Activated naive CD8-positive, alpha-beta T cell treated with anti-CD3 and anti-CD28 coated beads, Interleukin-2, amount 50 U/mL, for 24 hours (primary cell): ENCODE data around the gene CITED1.
"Not testable (repeated sequence)": the region's sequence is repeated elsewhere in the genome, so short reads cannot be mapped to it uniquely, and the experiment has no call there.

Experiments
- ATAC-seq: fragments of 150-1000 bp; cut with Tn5 transposase; one replicate; pipeline ENCODE4 v1.10.0; 2021
- DNase-seq: peaks from one replicate; pipeline ENCODE4 v3.0.0; 2021
- H3K27ac Mint-ChIP-seq: one replicate; pipeline ENCODE4 v1.8.0; 2021; ENCODE audit warnings: mild to moderate bottlenecking, mixed read lengths
- H3K27me3 Mint-ChIP-seq: one replicate; pipeline ENCODE4 v1.8.0; 2021; ENCODE audit warnings: mixed read lengths
- H3K36me3 Mint-ChIP-seq: one replicate; pipeline ENCODE4 v1.8.0; 2021; ENCODE audit warnings: low read depth, mixed read lengths
- H3K4me1 Mint-ChIP-seq: one replicate; pipeline ENCODE4 v1.8.0; 2021; ENCODE audit warnings: mixed read lengths
- H3K4me3 Mint-ChIP-seq: one replicate; pipeline ENCODE4 v1.8.0; 2021; ENCODE audit warnings: mild to moderate bottlenecking, moderate library complexity, mixed read lengths
- H3K9me3 Mint-ChIP-seq: one replicate; pipeline ENCODE4 v1.8.0; 2021; ENCODE audit warnings: mixed read lengths

Gene CITED1, protein sequence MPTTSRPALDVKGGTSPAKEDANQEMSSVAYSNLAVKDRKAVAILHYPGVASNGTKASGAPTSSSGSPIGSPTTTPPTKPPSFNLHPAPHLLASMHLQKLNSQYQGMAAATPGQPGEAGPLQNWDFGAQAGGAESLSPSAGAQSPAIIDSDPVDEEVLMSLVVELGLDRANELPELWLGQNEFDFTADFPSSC

DNA sequence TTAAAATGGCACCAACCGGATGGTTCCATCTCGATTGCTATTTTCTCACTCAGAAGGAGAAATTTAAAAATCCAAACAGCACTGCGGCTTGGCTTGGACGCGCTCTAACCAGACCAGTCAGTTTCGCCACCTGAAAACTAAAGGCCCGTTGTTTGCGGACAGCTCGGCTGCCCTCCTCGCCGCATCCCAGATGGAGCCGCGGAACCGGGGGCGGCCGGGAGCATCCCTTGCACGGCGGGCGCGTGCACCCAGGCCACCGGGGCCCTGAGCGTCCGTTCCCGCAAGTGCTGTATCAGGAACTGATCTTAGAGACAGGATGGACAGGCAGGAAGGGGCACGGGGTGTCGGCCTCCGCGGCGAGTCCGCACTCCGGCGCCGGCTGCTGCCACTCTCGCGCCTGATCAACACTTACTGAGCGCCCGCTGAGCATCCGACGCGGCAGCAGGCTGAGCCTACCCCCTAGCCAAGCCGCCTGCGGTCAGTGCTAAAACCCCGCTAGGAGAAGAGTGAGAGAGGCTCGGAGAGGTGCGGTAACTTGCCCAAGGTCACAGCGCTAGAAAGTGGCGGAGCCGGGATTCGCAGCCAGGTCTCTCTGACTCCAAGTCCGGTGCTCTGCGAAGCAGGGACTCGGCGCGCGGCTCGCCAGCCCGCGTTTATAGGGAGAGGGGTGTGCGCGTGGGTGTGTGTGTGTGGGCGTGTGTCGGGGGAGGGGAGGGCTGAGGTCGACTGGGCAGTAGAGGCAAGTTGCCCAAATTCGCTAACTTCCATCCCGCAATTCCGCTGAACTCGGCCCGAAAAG, at the start of gene CITED1:
CITED1 (minus strand) TSS at position 629 of the 799 bp plus-strand sequence. CDS start 3,045 bp downstream, outside the sequence.
- no peak within 1 kb of the TSS for H3K27ac Mint-ChIP-seq
- H3K27me3 Mint-ChIP-seq, result peaks cover 55% of the 10 kb centered on the region
- ATAC-seq (peak; percentile 46), DNase-seq (no peak)
- H3K4me1 Mint-ChIP-seq, result peaks cover 26% of the 10 kb centered on the region
- H3K9me3 Mint-ChIP-seq, result no peaks in the 10 kb centered on the region
- no peaks in the 10 kb centered on the region for H3K36me3 Mint-ChIP-seq
- H3K4me3 Mint-ChIP-seq, result peak within 1 kb of the TSS; percentile 74

DNA sequence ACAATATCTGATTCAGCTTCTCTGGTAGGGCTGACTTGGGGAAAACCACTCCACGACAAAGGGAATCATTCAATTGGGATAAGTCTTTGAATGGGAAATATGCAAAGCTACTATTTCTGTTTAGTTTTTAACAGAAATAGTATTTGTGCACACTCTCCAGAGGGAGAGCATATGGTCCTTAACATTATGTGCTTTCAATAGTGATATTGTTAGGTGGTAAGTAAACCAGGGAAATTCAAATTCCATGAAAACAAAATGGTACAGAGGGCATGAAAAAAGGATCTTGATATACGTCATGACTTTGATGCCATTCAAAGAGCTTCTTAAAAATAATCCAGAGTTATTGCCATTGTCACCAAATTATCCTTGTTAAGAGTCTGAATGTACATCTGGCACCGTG, 47.1 kb upstream of the CITED1 start:
- no peak overlapping the region for H3K27ac Mint-ChIP-seq

DNA sequence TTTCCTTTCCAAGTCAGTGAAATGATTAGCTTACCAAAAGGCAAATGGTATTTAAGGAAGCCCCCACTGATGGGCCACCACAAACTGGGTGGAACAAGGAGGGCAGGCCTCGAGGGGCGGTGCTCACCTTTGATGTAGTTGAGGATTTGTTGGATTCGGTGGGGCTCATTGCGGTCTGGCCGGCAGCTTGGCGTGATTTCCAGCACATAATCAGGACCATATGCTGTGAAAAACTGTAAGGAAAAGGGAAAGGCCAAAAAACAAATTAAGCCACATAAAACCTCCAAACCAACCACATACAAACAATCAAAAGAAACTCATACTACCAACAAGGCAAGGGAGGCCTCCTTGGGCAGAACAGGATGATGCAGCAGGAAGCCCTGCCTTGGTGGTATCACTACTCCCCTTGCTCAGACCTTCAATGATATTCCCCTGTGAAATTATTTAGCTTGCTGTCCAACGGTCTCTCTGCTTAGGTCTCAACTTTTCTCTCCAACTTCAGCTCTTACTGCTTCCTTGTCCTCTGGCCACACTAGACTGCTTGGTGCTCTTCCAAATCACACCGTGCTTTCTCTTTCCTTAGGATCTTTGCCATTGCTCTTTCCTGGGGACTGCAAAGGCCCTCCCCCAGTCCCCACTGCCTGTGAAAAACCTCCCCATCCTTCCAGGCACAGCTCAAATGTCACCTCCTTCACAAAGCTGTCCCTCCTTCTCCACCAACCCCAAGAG, 46.1 kb upstream of the CITED1 start:
- peaks cover 2% of the 10 kb centered on the region for H3K36me3 Mint-ChIP-seq
- DNase-seq (no peak), ATAC-seq (no peak)
- no peak overlapping the region for H3K4me3 Mint-ChIP-seq
- H3K27me3 Mint-ChIP-seq, result no peaks in the 10 kb centered on the region
- H3K9me3 Mint-ChIP-seq, result no peaks in the 10 kb centered on the region
- H3K27ac Mint-ChIP-seq, result no peak overlapping the region
- peaks cover 12% of the 10 kb centered on the region for H3K4me1 Mint-ChIP-seq

More for the DNA sequence above, 47.1 kb upstream of the CITED1 start:
- no peak for ATAC-seq
- no peaks in the 10 kb centered on the region for H3K27me3 Mint-ChIP-seq
- no peaks in the 10 kb centered on the region for H3K9me3 Mint-ChIP-seq
- H3K36me3 Mint-ChIP-seq, result peaks cover 2% of the 10 kb centered on the region
- peaks cover 12% of the 10 kb centered on the region for H3K4me1 Mint-ChIP-seq
- H3K4me3 Mint-ChIP-seq, result no peak overlapping the region
- DNase-seq, result no peak

DNA sequence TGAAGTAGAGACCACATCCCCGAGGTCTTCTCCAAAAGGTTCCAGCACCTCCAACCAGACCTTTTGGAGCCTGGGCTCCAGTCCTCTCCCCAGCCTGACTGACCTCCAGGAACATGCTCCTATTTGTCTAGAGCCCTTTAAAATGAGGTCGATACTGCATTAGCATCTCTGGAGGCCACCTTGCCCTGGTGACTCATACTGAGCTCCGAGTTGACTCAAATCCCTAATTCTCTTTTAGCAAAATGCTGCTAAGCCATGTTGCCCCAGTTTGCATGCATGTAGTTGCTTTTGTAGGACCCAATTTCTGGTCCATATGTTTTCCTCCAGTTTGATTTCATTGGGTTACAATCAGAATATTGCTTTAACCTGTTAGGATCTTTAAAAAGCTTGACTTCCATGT, 43.5 kb upstream of the CITED1 start:
- no peaks in the 10 kb centered on the region for H3K27me3 Mint-ChIP-seq
- DNase-seq (peak; percentile 6), ATAC-seq (peak; percentile 65)
- peaks cover 12% of the 10 kb centered on the region for H3K4me1 Mint-ChIP-seq
- no peaks in the 10 kb centered on the region for H3K9me3 Mint-ChIP-seq
- H3K36me3 Mint-ChIP-seq, result peaks cover 5% of the 10 kb centered on the region
- no peak overlapping the region for H3K4me3 Mint-ChIP-seq
- H3K27ac Mint-ChIP-seq, result no peak overlapping the region

DNA sequence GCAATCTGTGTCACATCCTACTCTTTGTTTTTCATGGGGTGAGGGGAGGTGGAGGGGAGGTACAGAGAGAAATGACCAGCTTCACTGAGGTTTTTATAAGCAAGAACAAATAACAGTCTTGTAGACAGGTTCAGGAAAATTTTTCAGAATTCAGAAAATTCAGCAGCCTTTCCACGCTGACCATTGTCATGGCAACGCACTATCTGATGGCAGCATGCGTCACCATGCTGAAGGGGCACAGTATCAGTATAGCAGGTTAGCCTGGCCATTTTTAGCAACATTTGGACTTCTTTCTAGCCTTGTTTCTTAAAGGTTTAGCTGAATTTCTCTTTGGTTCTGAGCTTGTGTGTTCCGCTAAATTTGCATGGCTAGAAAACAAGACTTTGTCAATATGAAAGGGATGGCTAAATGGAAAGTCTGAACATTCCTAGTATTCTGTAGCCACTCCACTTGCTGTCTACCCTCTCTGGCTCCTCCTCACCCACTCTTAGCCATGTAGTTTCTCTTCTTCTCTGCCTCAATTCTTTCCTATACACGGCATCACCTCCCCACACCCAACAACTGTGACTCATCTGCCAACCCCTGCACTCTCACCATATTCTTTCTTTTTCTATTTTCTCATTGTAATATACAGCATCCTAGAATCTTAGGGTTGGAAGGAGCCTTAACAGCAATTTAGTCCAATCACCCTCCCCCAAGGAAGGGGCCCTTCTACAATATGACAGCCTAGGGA, 42.7 kb upstream of the CITED1 start:
- Mint-ChIP-seq H3K9me3 (no peaks in the 10 kb centered on the region), H3K27ac (peak overlapping the region; percentile 52), H3K36me3 (peaks cover 5% of the 10 kb centered on the region), H3K4me1 (peaks cover 12% of the 10 kb centered on the region), H3K27me3 (no peaks in the 10 kb centered on the region), H3K4me3 (no peak overlapping the region)
- ATAC-seq (peak; percentile 91), DNase-seq (peak; percentile 2)

DNA sequence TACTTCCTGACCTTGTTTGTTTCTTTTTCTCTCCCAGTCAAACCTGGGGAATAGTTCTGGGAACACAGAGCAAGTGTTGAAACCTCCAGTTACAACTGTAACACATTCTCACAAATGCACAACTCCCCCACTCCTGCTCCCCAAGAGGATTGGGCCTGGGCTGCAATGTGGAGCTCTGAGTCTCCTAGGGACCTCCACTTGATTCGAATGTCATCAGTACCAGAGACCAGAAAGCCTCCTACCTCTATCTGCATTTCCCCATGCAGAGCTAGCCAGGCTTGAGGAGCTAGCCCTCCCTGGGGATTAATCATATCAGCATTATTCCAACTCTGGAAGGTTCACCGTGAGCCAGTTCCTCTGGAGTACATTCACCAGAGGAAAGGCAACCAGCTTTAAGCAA, 41.7 kb upstream of the CITED1 start:
- Mint-ChIP-seq H3K27ac (no peak overlapping the region), H3K9me3 (no peaks in the 10 kb centered on the region), H3K4me1 (peaks cover 12% of the 10 kb centered on the region), H3K36me3 (peaks cover 5% of the 10 kb centered on the region), H3K4me3 (no peak overlapping the region), H3K27me3 (no peaks in the 10 kb centered on the region)
- ATAC-seq (no peak), DNase-seq (no peak)

DNA sequence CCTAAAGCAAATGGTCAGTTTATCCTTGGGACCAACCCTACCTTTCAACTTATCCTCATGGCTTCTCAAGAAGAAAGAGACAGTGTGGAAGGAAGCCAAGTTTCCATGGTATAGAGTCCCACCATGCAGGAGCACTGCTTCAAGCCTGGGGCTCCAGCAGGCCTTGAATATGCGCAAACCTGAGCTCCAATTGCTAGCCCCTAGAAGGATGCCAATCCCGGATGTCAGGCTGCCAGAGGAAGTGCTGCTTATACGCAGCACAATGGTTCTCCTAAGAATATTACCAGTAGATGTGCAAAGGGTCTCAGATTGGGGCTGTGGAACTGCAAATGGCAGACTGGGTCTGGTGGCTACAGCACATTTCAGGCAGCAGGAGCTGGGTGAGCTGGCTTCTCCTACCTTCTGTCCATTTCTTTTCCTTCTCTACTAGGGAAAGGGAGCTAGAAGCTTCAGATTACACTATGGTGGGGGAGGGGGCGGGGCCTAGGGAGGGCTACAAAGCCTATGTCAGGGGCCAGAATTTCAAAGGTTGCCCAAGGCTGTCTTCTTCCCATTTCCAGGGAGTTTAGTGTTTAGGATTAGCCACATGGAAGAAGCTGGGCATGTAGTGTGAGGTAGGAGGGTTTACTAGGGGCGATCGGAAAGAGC, 40.7 kb upstream of the CITED1 start:
- no peak overlapping the region for H3K27ac Mint-ChIP-seq
- ATAC-seq (no peak), DNase-seq (no peak)
- no peaks in the 10 kb centered on the region for H3K9me3 Mint-ChIP-seq
- H3K4me1 Mint-ChIP-seq, result peaks cover 12% of the 10 kb centered on the region
- no peak overlapping the region for H3K4me3 Mint-ChIP-seq
- H3K36me3 Mint-ChIP-seq, result peaks cover 5% of the 10 kb centered on the region
- H3K27me3 Mint-ChIP-seq, result no peaks in the 10 kb centered on the region

DNA sequence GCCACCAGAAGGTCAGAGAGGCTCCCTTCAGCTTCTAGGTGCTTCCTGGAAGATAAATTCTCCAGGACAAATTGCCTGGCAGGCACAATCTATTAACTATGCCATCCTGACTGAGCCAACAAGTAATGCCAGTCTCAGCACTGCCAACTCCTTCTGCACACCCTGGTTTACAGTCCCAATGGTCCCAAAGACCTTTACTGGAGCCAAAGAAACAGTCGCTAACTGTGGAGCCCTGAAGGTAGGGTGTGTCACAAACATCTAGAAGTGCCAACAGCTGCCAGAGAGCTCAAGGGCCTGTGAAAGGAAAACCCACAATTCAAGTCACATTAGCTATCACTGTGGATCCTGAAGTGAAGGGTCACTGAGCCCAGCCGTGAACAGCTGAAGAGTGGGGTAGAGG, 34.9 kb upstream of the CITED1 start:
- no peaks in the 10 kb centered on the region for H3K27me3 Mint-ChIP-seq
- DNase-seq (no peak), ATAC-seq (no peak)
- H3K27ac Mint-ChIP-seq, result no peak overlapping the region
- H3K9me3 Mint-ChIP-seq, result no peaks in the 10 kb centered on the region
- peaks cover 8% of the 10 kb centered on the region for H3K36me3 Mint-ChIP-seq
- no peaks in the 10 kb centered on the region for H3K4me1 Mint-ChIP-seq
- H3K4me3 Mint-ChIP-seq, result no peak overlapping the region

DNA sequence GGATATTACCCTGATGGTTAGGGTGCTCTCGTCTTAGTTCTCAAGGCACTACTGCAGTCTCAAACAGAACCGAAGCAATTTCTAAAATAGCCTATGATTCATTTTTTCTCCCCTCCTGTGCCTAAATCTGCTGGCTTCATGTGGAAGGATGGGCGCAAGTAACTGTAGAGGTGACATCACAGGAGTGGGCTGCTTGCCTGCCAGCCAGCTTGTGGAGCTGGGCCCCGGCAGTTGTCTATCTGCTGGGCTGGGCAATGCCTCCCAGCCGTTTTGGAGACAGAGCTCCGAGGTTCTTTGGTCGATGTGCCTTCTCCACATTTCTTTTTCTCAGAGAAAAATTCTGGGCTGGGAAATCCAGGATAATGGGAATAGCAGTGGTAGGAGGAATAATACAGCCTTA, 34.3 kb upstream of the CITED1 start:
- H3K4me3 Mint-ChIP-seq, result no peak overlapping the region
- no peaks in the 10 kb centered on the region for H3K27me3 Mint-ChIP-seq
- no peak overlapping the region for H3K27ac Mint-ChIP-seq
- no peak for DNase-seq
- H3K4me1 Mint-ChIP-seq, result no peaks in the 10 kb centered on the region
- peaks cover 8% of the 10 kb centered on the region for H3K36me3 Mint-ChIP-seq
- ATAC-seq, result no peak
- no peaks in the 10 kb centered on the region for H3K9me3 Mint-ChIP-seq

DNA sequence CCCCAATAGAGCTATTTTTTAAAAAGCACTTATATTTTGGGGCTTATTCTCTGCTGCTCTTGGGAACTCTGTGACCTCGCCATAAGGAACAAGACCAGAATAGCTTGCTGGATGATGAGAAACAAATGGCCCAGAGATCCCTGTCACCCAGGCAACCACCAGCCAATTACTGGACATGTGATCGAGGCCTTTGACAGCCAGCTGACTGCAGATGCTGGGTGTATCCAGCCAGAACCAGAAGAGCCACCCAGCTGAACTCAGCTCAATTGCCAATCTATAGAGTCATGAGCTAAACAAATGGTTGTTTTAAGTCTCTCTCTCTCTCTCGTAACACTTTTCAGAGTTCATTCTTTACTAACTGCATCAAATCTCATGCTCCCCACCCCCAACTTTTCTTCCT, 24.4 kb upstream of the CITED1 start:
- Mint-ChIP-seq H3K27me3 (no peaks in the 10 kb centered on the region), H3K9me3 (no peaks in the 10 kb centered on the region), H3K4me3 (no peak overlapping the region), H3K36me3 (peaks cover 4% of the 10 kb centered on the region), H3K27ac (no peak overlapping the region), H3K4me1 (no peaks in the 10 kb centered on the region)
- DNase-seq (no peak), ATAC-seq (no peak)

DNA sequence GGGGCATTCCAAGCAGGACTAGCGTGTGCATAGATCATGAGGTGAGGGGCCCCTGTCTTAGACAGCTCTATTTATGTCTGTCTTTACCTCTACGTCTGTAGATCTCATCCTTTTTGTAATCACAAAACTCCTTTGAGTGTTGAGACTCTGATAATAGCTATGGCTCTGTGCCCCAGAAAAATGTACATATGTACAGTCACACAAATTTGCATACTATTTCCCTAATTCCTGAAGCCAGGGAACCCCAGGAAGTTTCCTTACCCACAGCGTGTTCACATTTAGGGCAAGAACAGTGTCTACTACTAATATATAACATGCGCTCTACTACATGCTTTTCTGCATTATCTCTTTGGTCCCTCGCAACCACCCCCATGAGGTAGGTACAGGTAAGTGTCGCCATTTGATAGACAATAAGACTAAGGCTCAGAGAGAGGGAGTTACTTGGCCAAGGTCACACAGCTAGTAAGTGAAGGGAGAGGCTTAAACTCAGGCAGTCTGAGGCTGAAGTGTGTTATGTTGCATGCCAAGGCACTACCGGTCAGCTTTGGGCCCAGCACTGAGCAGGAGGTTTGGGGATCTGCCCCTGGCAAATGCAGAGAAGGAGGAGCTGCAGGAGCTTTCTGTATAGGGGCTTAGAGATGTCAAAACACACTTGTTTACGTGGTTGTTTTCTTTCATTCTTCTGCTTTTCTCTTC, 21.0 kb upstream of the CITED1 start:
- Mint-ChIP-seq H3K4me3 (no peak overlapping the region), H3K27ac (no peak overlapping the region), H3K27me3 (no peaks in the 10 kb centered on the region), H3K4me1 (no peaks in the 10 kb centered on the region), H3K36me3 (peaks cover 2% of the 10 kb centered on the region), H3K9me3 (no peaks in the 10 kb centered on the region)
- DNase-seq (no peak), ATAC-seq (no peak)

DNA sequence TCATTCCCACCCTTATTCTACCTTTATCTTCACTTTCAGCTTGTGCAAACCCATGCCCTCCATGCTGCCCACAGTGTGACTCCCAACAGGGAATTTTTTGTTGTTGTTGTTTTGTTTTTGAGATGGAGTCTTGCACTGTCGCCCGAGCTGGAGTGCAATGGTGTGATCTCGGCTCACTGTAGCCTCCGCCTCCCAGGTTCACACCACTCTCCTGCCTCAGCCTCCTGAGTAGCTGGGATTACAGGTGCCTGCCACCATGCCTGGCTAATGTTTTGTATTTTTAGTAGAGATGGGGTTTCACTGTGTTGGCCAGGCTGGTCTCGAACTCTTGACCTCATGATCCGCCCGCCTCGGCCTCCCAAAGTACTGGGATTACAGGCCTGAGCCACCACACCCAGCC, 13.9 kb upstream of the CITED1 start:
- not testable (repeated sequence) for H3K4me3 Mint-ChIP-seq, H3K27me3 Mint-ChIP-seq, DNase-seq, H3K27ac Mint-ChIP-seq, H3K9me3 Mint-ChIP-seq, ATAC-seq, H3K36me3 Mint-ChIP-seq, H3K4me1 Mint-ChIP-seq

DNA sequence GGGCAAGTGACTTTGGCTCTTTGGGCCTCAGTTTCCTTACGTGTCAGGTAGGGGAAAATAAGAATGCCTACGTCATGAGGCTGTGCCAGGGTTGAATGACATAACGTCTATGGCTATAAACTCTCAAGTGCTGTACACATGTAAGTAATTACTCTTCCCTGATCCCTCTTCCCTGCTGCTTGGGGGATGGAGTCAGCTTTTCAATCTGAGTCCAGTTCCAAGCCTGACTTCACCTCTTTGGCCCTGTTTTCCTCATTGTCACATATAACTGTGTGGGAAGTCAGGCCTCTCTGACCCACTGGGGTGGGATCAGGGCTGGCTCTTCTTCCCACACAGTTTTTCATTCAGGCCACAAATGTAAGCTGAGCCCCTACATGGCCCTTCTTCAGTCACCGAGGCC, 11.4 kb upstream of the CITED1 start:
- ATAC-seq, result no peak
- DNase-seq, result no peak
- Mint-ChIP-seq H3K9me3 (no peaks in the 10 kb centered on the region), H3K27ac (no peak overlapping the region), H3K36me3 (no peaks in the 10 kb centered on the region), H3K4me3 (no peak overlapping the region), H3K4me1 (no peaks in the 10 kb centered on the region), H3K27me3 (no peaks in the 10 kb centered on the region)
